Heart right ventricle (tissue), 16 donors: ENCODE results near the gene TCIRG1. TPM values are rescaled to one million over a fixed set of nuclear protein-coding genes. Genes with fewer than 3 reads are reported as not detected.

Experiments used
- ATAC-seq, 8 donors: fragments of 200-7000 bp; cut with Tn5 transposase; one replicate each; pipeline ENCODE4 v1.9.1; 2020; ENCODE audit warnings: mild to moderate bottlenecking in 8 of 8, moderate library complexity in 8 of 8, moderate number of reproducible peaks in 1 of 8
- DNase-seq, 2 donors: peaks; one replicate each; pipeline ENCODE4 v3.0.0-alpha.2; 2020
- H3K27ac ChIP-seq, 10 donors: fragments of 200-600 bp; sonication (generic) in 2 of 10; one replicate each; pipeline versions ENCODE4 v1.5.0 to v1.8.0; 2020 to 2022; ENCODE audit warnings: mild to moderate bottlenecking in 3 of 10
- H3K27me3 ChIP-seq, 7 donors: fragments of 200-600 bp; one replicate each; pipeline ENCODE4 v1.8.0; 2021 to 2022; ENCODE audit warnings: mild to moderate bottlenecking in 2 of 7
- H3K36me3 ChIP-seq, 9 donors: fragments of 200-600 bp; sonication (generic) in 1 of 9; one replicate each; pipeline versions ENCODE4 v1.5.0 to v1.8.0; 2020 to 2022; ENCODE audit warnings: mild to moderate bottlenecking in 2 of 9
- H3K4me1 ChIP-seq, 9 donors: fragments of 200-600 bp; sonication (generic) in 1 of 9; one replicate each; pipeline versions ENCODE4 v1.5.0 to v1.8.0; 2020 to 2022; ENCODE audit warnings: mild to moderate bottlenecking in 4 of 9
- H3K4me3 ChIP-seq, 10 donors: fragments of 200-600 bp; sonication (generic) in 2 of 10; one replicate each; pipeline versions ENCODE4 v1.5.0 to v1.8.0; 2020 to 2022; ENCODE audit warnings: mild to moderate bottlenecking in 7 of 10, moderate library complexity in 2 of 10
- H3K9me3 ChIP-seq, 11 donors: fragments of 200-600 bp in 10 of 11; sonication (generic) in 2 of 11; one replicate each; pipeline versions ENCODE4 v1.5.0 to v1.8.0; 2013 to 2022; ENCODE audit warnings: mild to moderate bottlenecking in 2 of 11, control low read depth in 1 of 11, moderate library complexity in 1 of 11
- WGBS, 2 donors: extraction: QIAGEN DNeasy Blood & Tissue Kit; methylation state at CpG; one replicate each; pipeline ENCODE4 v1.1.7; 2013; ENCODE audit warnings: inconsistent platforms in 1 of 2; 5-methylcytosine and 5-hydroxymethylcytosine counted together
- intact Hi-C, 10 donors: fragments of 100-400 bp; cut with DNase I; formaldehyde crosslinking; loops; one replicate each; pipeline versions ENCODE4 v1.11.1 to v1.14.2; 2022
- polyA plus RNA-seq, 2 donors: library from polyadenylated mRNA; stranded (reverse); fragments of 200-250 nt; gene quantifications; one replicate each; pipeline ENCODE4 v1.2.3, GENCODE V29; 2013
- total RNA-seq, 10 donors: library from RNA; stranded (reverse); fragmentation: NEBNext Ultra II Directional in 3 of 10; extraction: Animal tissue kit (Norgen Biotek cat#: 25700) in 3 of 10; gene quantifications; one replicate each; pipeline versions ENCODE4 v1.2.1 to v1.2.4, GENCODE V29; 2021 to 2023
- TF ChIP-seq, protein P1 (sequence below), 9 donors: fragments of 200-600 bp; sonication (generic) in 2 of 9; IDR thresholded peaks; one replicate each; pipeline versions ENCODE4 v1.5.0 to v1.8.0; 2021 to 2022; ENCODE audit warnings: antibody characterized with exemption in 9 of 9, mild to moderate bottlenecking in 5 of 9, moderate library complexity in 1 of 9
- donor health status: Arrhythmogenic right ventricular cardiomyopathy.
- donor health status: ischemic (EF 13 %, LVEDD 7.1; RV severe dilation, severe dysfunction).
- donor health status: healthy with polysubstance abuse.
- donor health status: DM: no; HTN: yes; CAD: no.
- donor health status: DM: no; HTN: no; CAD: no.
- donor health status: ischemic (EF 25% LVEDD 6.9; RV normal size, moderate dysfunction).
- donor health status: ischemic (EF 25% LVEDD 5.7; RV mildly dilated, moderate dysfunction).
- donor health status: healthy.
- donor health status: DM: yes; HTN: yes; CAD: no.
- donor health status: Ischemic cardiomyopathy.
- donor health status: ischemic (EF 35%, LVEDD 5.7; RV mildly dilated, moderate dysfunction).
- donor health status: nonischemic (EF 11% LVEDD 7.7; RV severe dilation, severe dysfunction).
- donor health status: DM: yes; HTN: yes; CAD: no.
- donor health status: PGD.
- donor health status: ischemic (EF 29% LVEDD 5.4; RV normal size, mild dysfunction).
- donor health status: nonischemic (EF 23%, LVEDD 6.1; RV moderate dilation, normal function).

TCIRG1 gene
- total and polyA plus RNA-seq, 12 donors = 7.9 to 91.4 (median 15.1) TPM

DNA sequence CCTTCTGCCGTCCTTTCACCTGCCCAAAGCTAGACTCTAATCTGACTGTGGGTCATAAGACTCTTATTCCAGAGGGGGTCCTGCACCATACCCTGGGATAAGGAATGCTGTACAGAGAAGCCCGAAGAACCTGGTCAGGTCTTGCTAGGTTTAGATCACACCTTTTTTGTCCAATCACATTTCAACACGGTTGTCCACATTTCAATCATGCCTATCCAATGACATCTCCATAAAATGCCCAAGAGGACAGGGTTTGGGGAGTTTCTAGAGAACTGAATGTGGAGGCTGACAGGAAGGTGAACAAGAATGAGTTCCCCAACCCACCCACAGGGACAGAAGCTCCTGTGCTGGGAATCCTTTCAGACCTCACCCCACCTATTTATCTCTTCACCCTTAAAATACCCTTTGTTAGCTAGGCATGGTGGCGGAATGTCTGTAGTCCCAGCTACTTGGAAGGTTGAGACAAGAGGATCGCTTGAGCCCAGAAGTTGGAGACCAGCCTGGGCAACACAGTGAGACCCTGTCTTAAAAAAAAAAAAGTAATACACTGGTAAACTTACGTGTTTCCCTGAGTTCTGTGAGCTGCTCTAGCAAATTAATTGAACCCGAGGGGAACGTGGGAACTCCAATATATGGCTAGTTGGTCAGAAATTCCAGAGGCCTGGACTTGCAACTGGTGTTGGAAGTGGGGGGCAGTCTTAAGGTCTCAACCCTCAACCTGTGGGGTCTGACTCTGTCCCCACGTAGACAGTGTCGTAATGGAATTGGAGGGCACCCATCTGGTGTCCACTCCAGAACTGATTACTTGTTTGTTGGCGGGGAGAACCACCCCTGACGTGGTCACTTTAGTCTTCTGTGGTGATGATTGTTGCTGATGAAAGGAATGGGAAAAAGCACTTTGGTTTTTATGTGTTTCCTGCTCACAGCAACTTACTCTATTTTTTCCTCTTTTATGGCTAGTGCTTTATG, 17.8 kb downstream of the TCIRG1 start:
- ATAC-seq = no peak
- Histone ChIP-seq H3K27ac (no peak overlapping the region), H3K36me3 (peaks cover 0 to 62% (median 6%) of the 10 kb centered on the region in 9 donors), H3K27me3 (no peaks in the 10 kb centered on the region), H3K4me1 (no peaks in the 10 kb centered on the region), H3K9me3 (no peaks in the 10 kb centered on the region), H3K4me3 (no peak overlapping the region)
- TF ChIP-seq, protein P1, sequence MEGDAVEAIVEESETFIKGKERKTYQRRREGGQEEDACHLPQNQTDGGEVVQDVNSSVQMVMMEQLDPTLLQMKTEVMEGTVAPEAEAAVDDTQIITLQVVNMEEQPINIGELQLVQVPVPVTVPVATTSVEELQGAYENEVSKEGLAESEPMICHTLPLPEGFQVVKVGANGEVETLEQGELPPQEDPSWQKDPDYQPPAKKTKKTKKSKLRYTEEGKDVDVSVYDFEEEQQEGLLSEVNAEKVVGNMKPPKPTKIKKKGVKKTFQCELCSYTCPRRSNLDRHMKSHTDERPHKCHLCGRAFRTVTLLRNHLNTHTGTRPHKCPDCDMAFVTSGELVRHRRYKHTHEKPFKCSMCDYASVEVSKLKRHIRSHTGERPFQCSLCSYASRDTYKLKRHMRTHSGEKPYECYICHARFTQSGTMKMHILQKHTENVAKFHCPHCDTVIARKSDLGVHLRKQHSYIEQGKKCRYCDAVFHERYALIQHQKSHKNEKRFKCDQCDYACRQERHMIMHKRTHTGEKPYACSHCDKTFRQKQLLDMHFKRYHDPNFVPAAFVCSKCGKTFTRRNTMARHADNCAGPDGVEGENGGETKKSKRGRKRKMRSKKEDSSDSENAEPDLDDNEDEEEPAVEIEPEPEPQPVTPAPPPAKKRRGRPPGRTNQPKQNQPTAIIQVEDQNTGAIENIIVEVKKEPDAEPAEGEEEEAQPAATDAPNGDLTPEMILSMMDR (IDR thresholded peaks at IDR 0.05) = no peak
- intact Hi-C loops = no loop called here
- 88 to 91% methylated on average over 12 of the region's 12 CpGs for WGBS, 2 donors
- no peak for DNase-seq

DNA sequence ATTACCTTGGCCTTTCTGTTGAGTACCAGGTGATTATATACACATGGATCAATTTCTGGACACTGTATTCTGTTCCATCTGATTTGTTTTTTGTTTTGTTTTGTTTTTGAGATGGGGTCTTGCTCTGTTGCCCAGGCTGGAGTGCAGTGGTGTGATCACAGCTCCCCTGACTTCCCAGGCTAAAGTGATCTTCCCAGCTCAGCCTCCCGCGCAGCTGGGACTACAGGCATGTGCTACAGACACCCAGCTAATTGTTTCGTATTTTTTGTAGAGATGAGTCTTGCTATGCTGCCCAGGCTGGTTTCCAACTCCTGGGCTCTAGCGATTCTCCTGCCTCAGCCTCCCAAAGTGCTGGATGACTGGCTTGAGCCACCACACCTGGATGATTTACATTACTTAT, 19.0 kb downstream of the TCIRG1 start:
- WGBS, 2 donors = 97 to 99% methylated on average over 4 of the region's 4 CpGs
- TF ChIP-seq, protein P1 (IDR thresholded peaks at IDR 0.05) = no peak

DNA sequence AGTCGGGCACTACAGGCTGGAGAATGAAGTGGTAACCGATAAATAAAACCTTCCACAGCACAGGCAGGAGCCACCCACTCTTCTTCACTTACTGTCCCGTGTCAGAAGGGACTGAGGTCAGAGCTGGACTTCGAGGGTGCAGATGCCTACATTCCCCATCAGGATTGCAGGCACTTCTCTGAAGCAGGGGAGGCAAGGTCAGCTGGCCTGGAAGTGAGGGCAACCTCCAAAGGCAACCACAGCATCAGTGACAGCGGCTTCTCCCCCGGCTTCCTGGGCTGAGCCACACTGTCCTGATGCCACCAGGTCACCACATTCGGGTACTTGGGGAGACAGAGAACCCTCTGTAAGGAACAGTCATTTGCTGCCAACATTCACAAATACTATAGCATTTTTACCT, 22.7 kb downstream of the TCIRG1 start:
- peaks cover 0 to 12% (median 4%) of the 10 kb centered on the region in 9 donors for H3K4me1 ChIP-seq
- 95 to 96% methylated on average over 7 of the region's 7 CpGs for WGBS, 2 donors
- TF ChIP-seq, protein P1 (IDR thresholded peaks at IDR 0.05) = no peak
- H3K27me3 ChIP-seq = no peaks in the 10 kb centered on the region
- no peak for ATAC-seq
- no peak for DNase-seq
- no peak overlapping the region for H3K27ac ChIP-seq
- intact Hi-C loops = loop anchor here in 1 of 10 donors (10.0 kb wide), 1 partner anchor 143 kb away; no protein-coding TSS in a partner anchor
- H3K36me3 ChIP-seq = peaks cover 0 to 84% (median 32%) of the 10 kb centered on the region in 9 donors
- no peaks in the 10 kb centered on the region for H3K9me3 ChIP-seq
- no peak overlapping the region for H3K4me3 ChIP-seq

More for the DNA sequence above, 19.0 kb downstream of the TCIRG1 start:
- Histone ChIP-seq H3K36me3 (peaks cover 0 to 61% (median 7%) of the 10 kb centered on the region in 9 donors), H3K4me1 (no peaks in the 10 kb centered on the region), H3K4me3 (no peak overlapping the region), H3K9me3 (no peaks in the 10 kb centered on the region), H3K27ac (no peak overlapping the region), H3K27me3 (no peaks in the 10 kb centered on the region)
- ATAC-seq = no peak
- intact Hi-C loops = no loop called here
- DNase-seq = no peak

DNA sequence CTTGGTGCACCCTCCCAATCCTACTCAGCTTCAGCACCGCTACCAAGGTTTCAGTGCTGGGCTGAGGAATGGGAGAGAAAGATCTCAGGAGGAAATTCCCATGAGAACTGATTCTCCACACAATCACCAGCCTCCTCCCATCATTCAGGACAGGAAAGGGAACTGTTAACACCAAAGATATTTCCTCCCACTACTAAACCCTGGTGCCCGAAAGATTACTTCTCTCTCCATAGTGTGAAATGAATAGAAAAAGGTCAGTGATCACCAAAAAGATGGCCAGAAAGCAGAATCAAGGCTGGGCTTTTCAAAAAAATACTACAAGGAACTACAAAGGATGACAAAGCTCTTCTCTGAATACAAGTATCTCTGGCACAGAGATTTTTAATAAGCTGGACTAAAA, 26.1 kb downstream of the TCIRG1 start:
- TF ChIP-seq, protein P1 (IDR thresholded peaks at IDR 0.05) = no peak
- peak in 1 of 8 donors; percentile 33 for ATAC-seq

More for the DNA sequence above, 26.1 kb downstream of the TCIRG1 start:
- intact Hi-C loops = loop anchor here in 1 of 10 donors (10.0 kb wide), 1 partner anchor 140 kb away; no protein-coding TSS in a partner anchor
- H3K36me3 ChIP-seq = peaks cover 0 to 99% (median 56%) of the 10 kb centered on the region in 9 donors
- H3K27me3 ChIP-seq = no peaks in the 10 kb centered on the region
- no peak overlapping the region for H3K4me3 ChIP-seq
- 65 to 81% methylated on average over 2 of the region's 2 CpGs for WGBS, 2 donors
- no peak for DNase-seq
- H3K27ac ChIP-seq = peak overlapping the region in 1 of 10 donors; percentile 30
- H3K9me3 ChIP-seq = no peaks in the 10 kb centered on the region
- peaks cover 0 to 12% (median 4%) of the 10 kb centered on the region in 9 donors for H3K4me1 ChIP-seq
